H9 (cell line): Measurements from ENCODE around the gene KLHL22. TPM values are rescaled to one million over a fixed set of nuclear protein-coding genes. Genes with fewer than 3 reads are reported as not detected.
"Not testable (repeated sequence)": the region's sequence is repeated elsewhere in the genome, so short reads cannot be mapped to it uniquely, and the experiment has no call there.

ENCODE experiments used
- DNase-seq: peaks from one replicate; pipeline ENCODE4 v3.0.0-alpha.2; 2017
- H2AFZ ChIP-seq: one replicate; pipeline ENCODE4 v1.6.1; 2013; ENCODE audit warnings: mild to moderate bottlenecking, low read length, control low read depth, moderate library complexity
- H2AK5ac ChIP-seq: 2 replicates; pipeline ENCODE4 v1.6.1; 2013; ENCODE audit warnings: low read length, control low read depth, mixed read lengths; ENCODE audit not compliant: insufficient read length
- H2BK120ac ChIP-seq: one replicate; pipeline ENCODE4 v1.6.1; 2013; ENCODE audit warnings: low read depth, mild to moderate bottlenecking, low read length, control low read depth, inconsistent platforms; ENCODE audit not compliant: poor library complexity, severe bottlenecking
- H2BK12ac ChIP-seq: 2 replicates; pipeline ENCODE4 v1.6.1; 2013; ENCODE audit warnings: low read length, control low read depth, mixed read lengths, low read depth; ENCODE audit not compliant: insufficient read length
- H2BK15ac ChIP-seq: 2 replicates; pipeline ENCODE4 v1.6.1; 2013; ENCODE audit warnings: low read depth, low read length, control low read depth
- H2BK20ac ChIP-seq: one replicate; pipeline ENCODE4 v1.6.1; 2013; ENCODE audit warnings: low read depth, mild to moderate bottlenecking, low read length, control low read depth, inconsistent platforms; ENCODE audit not compliant: poor library complexity, severe bottlenecking
- H2BK5ac ChIP-seq: 2 replicates; pipeline ENCODE4 v1.6.1; 2013; ENCODE audit warnings: low read length, control low read depth, mixed read lengths; ENCODE audit not compliant: insufficient read length
- H3K14ac ChIP-seq: 2 replicates; pipeline ENCODE4 v1.6.1; 2013; ENCODE audit warnings: low read length, control low read depth; ENCODE audit not compliant: insufficient read depth
- H3K18ac ChIP-seq: 2 replicates; pipeline ENCODE4 v1.6.1; 2013; ENCODE audit warnings: low read depth, mild to moderate bottlenecking, mixed read lengths, low read length, control low read depth; ENCODE audit not compliant: insufficient read length
- H3K23ac ChIP-seq: 2 replicates; pipeline ENCODE4 v1.6.1; 2013; ENCODE audit warnings: low read length, control low read depth, mixed read lengths, low read depth; ENCODE audit not compliant: insufficient read length
- H3K23me2 ChIP-seq: 2 replicates; pipeline ENCODE4 v1.6.1; 2013; ENCODE audit warnings: low read depth, mild to moderate bottlenecking, mixed read lengths, low read length, control low read depth; ENCODE audit not compliant: insufficient read length, poor library complexity, severe bottlenecking
- H3K27ac ChIP-seq: 2 replicates; pipeline ENCODE4 v1.5.1; 2013; ENCODE audit warnings: low read length, control low read depth, mixed read lengths, low read depth; ENCODE audit not compliant: insufficient read length
- H3K27me3 ChIP-seq: 2 replicates; pipeline ENCODE4 v1.6.1; 2013; ENCODE audit warnings: low read length, control low read depth, inconsistent platforms; ENCODE audit not compliant: insufficient read depth
- H3K4ac ChIP-seq: 2 replicates; pipeline ENCODE4 v1.6.1; 2013; ENCODE audit warnings: low read depth, mild to moderate bottlenecking, control low read depth, inconsistent platforms, low read length, moderate library complexity
- H3K4me1 ChIP-seq: 2 replicates; pipeline ENCODE4 v1.6.1; 2013; ENCODE audit warnings: low read length, control low read depth, inconsistent platforms; ENCODE audit not compliant: insufficient read depth
- H3K4me2 ChIP-seq: 2 replicates; pipeline ENCODE4 v1.6.1; 2013; ENCODE audit warnings: low read length, control low read depth, mixed read lengths; ENCODE audit not compliant: insufficient read length, insufficient read depth
- H3K56ac ChIP-seq: 2 replicates; pipeline ENCODE4 v1.6.1; 2013; ENCODE audit warnings: low read depth, mild to moderate bottlenecking, mixed read lengths, low read length, control low read depth; ENCODE audit not compliant: insufficient read length
- H3K79me1 ChIP-seq: 2 replicates; pipeline ENCODE4 v1.6.1; 2013; ENCODE audit warnings: low read depth, mild to moderate bottlenecking, moderate library complexity, low read length, control low read depth, inconsistent platforms; ENCODE audit not compliant: insufficient read depth, poor library complexity, severe bottlenecking
- H3K79me2 ChIP-seq: 2 replicates; pipeline ENCODE4 v1.6.1; 2013; ENCODE audit warnings: low read length, control low read depth, inconsistent platforms; ENCODE audit not compliant: insufficient read depth
- H3K9ac ChIP-seq: 2 replicates; pipeline ENCODE4 v1.6.1; 2013; ENCODE audit warnings: low read length, control low read depth, mixed read lengths; ENCODE audit not compliant: insufficient read length; ENCODE audit errors: extremely low read depth
- H3K9me3 ChIP-seq: one replicate; pipeline ENCODE4 v1.6.1; 2013; ENCODE audit warnings: low read depth, low read length, inconsistent platforms; ENCODE audit not compliant: control insufficient read depth
- H3T11ph ChIP-seq: one replicate; pipeline ENCODE4 v1.6.1; 2013; ENCODE audit warnings: mild to moderate bottlenecking, low read length, control low read depth, inconsistent platforms
- H4K20me1 ChIP-seq: one replicate; pipeline ENCODE4 v1.6.1; 2013; ENCODE audit not compliant: control insufficient read depth, insufficient read length, insufficient read depth
- H4K5ac ChIP-seq: 2 replicates; pipeline ENCODE4 v1.6.1; 2013; ENCODE audit warnings: low read depth, mild to moderate bottlenecking, mixed read lengths, low read length, control low read depth; ENCODE audit not compliant: insufficient read length
- H4K8ac ChIP-seq: replicated peaks from 2 replicates; pipeline ENCODE4 v1.6.1; 2013; ENCODE audit warnings: low read length, control low read depth, mixed read lengths, low read depth; ENCODE audit not compliant: insufficient read length
- H4K91ac ChIP-seq: 2 replicates; pipeline ENCODE4 v1.6.1; 2013; ENCODE audit warnings: low read depth, mild to moderate bottlenecking, moderate library complexity, mixed read lengths, low read length, control low read depth; ENCODE audit not compliant: insufficient read length
- H3K27ac Mint-ChIP-seq, 3 experiments: 2 replicates in 2 of 3; 3 replicates in 1 of 3; pipeline ENCODE4 v1.8.0; 2020 to 2021; ENCODE audit warnings: mixed read lengths in 3 of 3, mild to moderate bottlenecking in 1 of 3, moderate library complexity in 1 of 3
- H3K27me3 Mint-ChIP-seq: 2 replicates; pipeline ENCODE4 v1.8.0; 2021; ENCODE audit warnings: low read depth, mild to moderate bottlenecking, moderate library complexity, mixed read lengths
- H3K36me3 Mint-ChIP-seq, 3 experiments: 2 replicates in 2 of 3; 3 replicates in 1 of 3; pipeline ENCODE4 v1.8.0; 2020 to 2021; ENCODE audit warnings: low read depth in 3 of 3, mixed read lengths in 3 of 3; ENCODE audit not compliant: insufficient read depth in 1 of 3
- H3K4me1 Mint-ChIP-seq, 2 experiments: 2 replicates each; pipeline ENCODE4 v1.8.0; 2020; ENCODE audit warnings: mixed read lengths in 2 of 2
- H3K4me3 Mint-ChIP-seq, 2 experiments: 2 replicates in 1 of 2; 3 replicates in 1 of 2; pipeline ENCODE4 v1.8.0; 2020 to 2021; ENCODE audit warnings: mild to moderate bottlenecking in 2 of 2, mixed read lengths in 2 of 2, moderate library complexity in 1 of 2
- H3K9me3 Mint-ChIP-seq, 2 experiments: 2 replicates in 1 of 2; 3 replicates in 1 of 2; pipeline ENCODE4 v1.8.0; 2020; ENCODE audit warnings: mild to moderate bottlenecking in 2 of 2, mixed read lengths in 2 of 2, moderate library complexity in 1 of 2
- CTCF ChIP-seq: fragments of 200-600 bp; sonication (generic); conservative IDR thresholded peaks from 3 replicates; pipeline ENCODE4 v1.8.0; 2021; ENCODE audit warnings: antibody characterized with exemption, mild to moderate bottlenecking
- WGBS: extraction: QIAGEN DNeasy Blood & Tissue Kit; methylation state at CpG from one replicate; pipeline ENCODE4 v1.1.7; 2013; ENCODE audit warnings: missing lambda C conversion rate, low lambda C conversion rate, mixed read lengths; ENCODE audit not compliant: insufficient read length; ENCODE audit errors: extremely low coverage; 5-methylcytosine and 5-hydroxymethylcytosine counted together
- total RNA-seq: library from RNA; stranded (reverse); gene quantifications from 2 replicates; pipeline ENCODE4 v1.2.1, GENCODE V29; 2021

KLHL22 gene
- total RNA-seq, 1 experiment from 2014 or later = 11.9 TPM

GRCh38 chr22:20506543-20507252 is 11.1 kb upstream of the KLHL22 start:
- peaks cover 17% of the 10 kb centered on the region; the same call in 1 of the 2 replicates for H3K79me2 ChIP-seq
- no peak for TF ChIP-seq CTCF
- H4K8ac ChIP-seq = no peak overlapping the region
- Mint-ChIP-seq H3K27me3 (peaks cover 2% of the 10 kb centered on the region), H3K4me3 (peak overlapping the region; percentile 94), H3K4me1 (peaks cover 41 to 43% of the 10 kb centered on the region in 2 experiments), H3K9me3 (no peaks in the 10 kb centered on the region; a peak in 1 of 5 replicates), H3K27ac (no peak overlapping the region), H3K36me3 (no peaks in the 10 kb centered on the region)
- peaks cover 8% of the 10 kb centered on the region for H3K23me2 ChIP-seq
- H4K5ac ChIP-seq = no peak overlapping the region
- WGBS = no CpG with 5 or more reads among the region's 13 CpGs
- H3K18ac ChIP-seq = no peak overlapping the region
- peaks cover 7% of the 10 kb centered on the region; the same call in 1 of the 2 replicates for H3K4me1 ChIP-seq
- no peaks in the 10 kb centered on the region for H3K9me3 ChIP-seq
- no peak overlapping the region for H3K4ac ChIP-seq
- no peaks in the 10 kb centered on the region for H4K20me1 ChIP-seq
- H2BK15ac ChIP-seq = no peak overlapping the region
- no peak overlapping the region for H4K91ac ChIP-seq
- H3K14ac ChIP-seq = no peak overlapping the region
- no peak overlapping the region for H2BK120ac ChIP-seq
- no peak for DNase-seq
- no peaks in the 10 kb centered on the region for H3K27me3 ChIP-seq
- H2AFZ ChIP-seq = no peak overlapping the region
- H3K23ac ChIP-seq = no peak overlapping the region
- no peak overlapping the region for H3K9ac ChIP-seq
- H2BK12ac ChIP-seq = no peak overlapping the region
- H3K79me1 ChIP-seq = no peaks in the 10 kb centered on the region
- H3K56ac ChIP-seq = no peak overlapping the region
- no peak overlapping the region for H2BK20ac ChIP-seq
- H3K27ac ChIP-seq = no peak overlapping the region
- no peak overlapping the region for H3T11ph ChIP-seq
- H3K4me2 ChIP-seq = peak overlapping the region; percentile 89
- H2BK5ac ChIP-seq = no peak overlapping the region
- H2AK5ac ChIP-seq = no peak overlapping the region

- H3K79me1 ChIP-seq, H3K27ac ChIP-seq, H2AFZ ChIP-seq, H2BK12ac ChIP-seq, H3K27ac Mint-ChIP-seq, H3K27me3 Mint-ChIP-seq, H2BK15ac ChIP-seq, H3K9ac ChIP-seq, H2BK120ac ChIP-seq, H3K79me2 ChIP-seq, H3K4me1 ChIP-seq, H4K5ac ChIP-seq, H3K18ac ChIP-seq, H3K4ac ChIP-seq, H3K9me3 ChIP-seq, H2BK20ac ChIP-seq, H4K8ac ChIP-seq, H3K27me3 ChIP-seq, H3T11ph ChIP-seq, H4K20me1 ChIP-seq, H2AK5ac ChIP-seq, H3K9me3 Mint-ChIP-seq, DNase-seq, H3K14ac ChIP-seq, H3K4me2 ChIP-seq, H4K91ac ChIP-seq, H3K56ac ChIP-seq, H3K23me2 ChIP-seq, H3K4me3 Mint-ChIP-seq, H2BK5ac ChIP-seq, H3K23ac ChIP-seq: not testable (repeated sequence)
- WGBS = no CpG with 5 or more reads among the region's 5 CpGs
- H3K36me3 Mint-ChIP-seq = peaks cover 4 to 16% (median 9%) of the 10 kb centered on the region in 3 experiments; a peak in 5 of 7 replicates
- H3K4me1 Mint-ChIP-seq = peaks cover 21 to 23% of the 10 kb centered on the region in 2 experiments
These were observed 8.8 kb upstream of the KLHL22 start for GRCh38 chr22:20504293-20504922.
